GM21526 (cell line): Measurements from ENCODE around the gene EXOC6B.

Source experiments
- ATAC-seq: cut with Tn5 transposase; IDR thresholded peaks from one replicate; pipeline ENCODE4 v1.9.1; 2021; ENCODE audit warnings: moderate library complexity; ENCODE audit not compliant: unreplicated experiment, low FRiP score

EXOC6B gene

GRCh38 chr2:72131916-72132841, 693.7 kb downstream of the EXOC6B start:
- ATAC-seq, result no peak

- no peak for ATAC-seq
These were observed 694.4 kb downstream of the EXOC6B start for GRCh38 chr2:72131371-72131891.

GRCh38 chr2:72130659-72131360, 695.0 kb downstream of the EXOC6B start:
- no peak for ATAC-seq

- ATAC-seq, result no peak
These were observed 696.0 kb downstream of the EXOC6B start for GRCh38 chr2:72129681-72130340.

GRCh38 chr2:72128843-72129227, 697.0 kb downstream of the EXOC6B start:
- ATAC-seq, result no peak

GRCh38 chr2:72128059-72128842, 697.6 kb downstream of the EXOC6B start:
- ATAC-seq, result no peak

- ATAC-seq, result no peak
These were observed 698.3 kb downstream of the EXOC6B start for GRCh38 chr2:72127401-72128058.

GRCh38 chr2:72126186-72127100, 699.4 kb downstream of the EXOC6B start:
- no peak for ATAC-seq
